ENCODE data around the gene ABCA1.

GRCh38 chr9:104758974-104759373 is 169.0 kb downstream of the ABCA1 start:
- TF ChIP-seq CTCF (IDR thresholded peaks at IDR 0.05 in 2 of 3, conservative IDR thresholded peaks at IDR 0.05 in 1 of 3; ENCODE audit: control insufficient read depth in 2 of 3, extremely low read depth in 1 of 3, insufficient read depth in 1 of 3, low read depth in 3 of 3, low read length in 3 of 3) (no peak), POLR2A (IDR thresholded peaks at IDR 0.05; ENCODE audit: low read depth, low read length) (no peak), CHD1 (IDR thresholded peaks at IDR 0.05; ENCODE audit: low read depth, low read length) (no peak), SMC3 (IDR thresholded peaks at IDR 0.05; ENCODE audit: borderline replicate concordance, low read length) (no peak), SUPT20H (IDR thresholded peaks at IDR 0.05; ENCODE audit: borderline replicate concordance, control insufficient read depth, low read depth, low read length) (no peak)
